Ramos (cell line): ENCODE data around the gene ACP7.

Experiments used
- in situ Hi-C: fragments of 300-500 bp; cut with MboI; formaldehyde crosslinking; loops from one replicate; pipeline ENCODE4 v1.14.3; 2022; ENCODE audit warnings: low sequenced_read_pairs; ENCODE audit not compliant: unreplicated experiment

The ACP7 gene

GRCh38 chr19:39145180-39145953 lies 61.2 kb downstream of the ACP7 start:
- in situ Hi-C loops: no loop called here

DNA sequence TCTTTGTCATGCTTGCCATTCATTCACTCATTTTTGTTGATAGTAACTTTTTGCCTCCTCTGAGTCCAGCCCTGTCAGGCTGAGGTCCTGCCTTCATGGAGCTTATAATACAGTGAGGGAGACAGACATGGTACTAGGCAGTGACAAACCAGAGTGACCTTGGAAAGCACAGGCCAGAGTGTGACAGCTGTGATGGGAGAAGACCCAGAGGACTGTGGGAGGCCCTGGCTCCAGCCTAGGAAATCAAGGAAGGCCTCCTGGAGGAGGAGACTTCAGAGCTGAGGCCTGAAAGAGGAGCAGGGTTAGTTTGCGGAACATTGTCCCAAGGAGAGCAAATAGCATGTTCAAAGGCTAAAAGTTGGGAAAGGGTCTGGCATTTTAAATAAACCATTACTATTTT lies 61.9 kb downstream of the ACP7 start:
- in situ Hi-C loops: no loop called here

GRCh38 chr19:39146686-39147450 lies 62.7 kb downstream of the ACP7 start:
- in situ Hi-C loops: no loop called here

- in situ Hi-C loops: no loop called here
Measured at GRCh38 chr19:39147480-39147879, 63.3 kb downstream of the ACP7 start.

DNA sequence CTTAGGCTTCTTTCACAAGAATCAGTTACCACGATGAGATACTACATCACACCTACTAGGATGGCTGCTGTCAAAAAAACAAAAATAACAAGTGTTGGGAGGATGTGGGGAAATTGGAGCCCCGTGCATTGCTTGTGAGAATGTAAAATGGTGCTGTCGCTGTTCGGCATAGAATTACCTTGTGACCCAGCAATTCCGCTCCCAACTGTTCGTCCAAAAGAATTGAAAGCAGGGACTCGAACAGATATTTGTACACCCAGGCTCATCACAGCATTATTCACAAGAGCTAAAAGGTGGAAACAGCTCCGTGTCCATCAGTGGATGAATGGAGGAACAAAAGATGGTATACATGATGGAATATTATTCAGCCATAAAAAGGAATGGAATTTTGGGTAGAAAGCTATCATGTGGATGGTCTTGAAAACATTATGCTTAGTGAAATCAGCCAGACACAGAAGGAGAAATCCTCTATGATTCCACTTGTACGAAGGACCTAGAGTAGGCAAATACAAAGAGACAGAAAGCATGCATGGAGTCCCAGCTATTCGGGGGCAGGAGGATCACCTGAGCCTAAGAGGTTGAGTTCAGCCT lies 64.9 kb downstream of the ACP7 start:
- in situ Hi-C loops: no loop called here

- in situ Hi-C loops: no loop called here
Measured at GRCh38 chr19:39150235-39150634, 66.1 kb downstream of the ACP7 start.

GRCh38 chr19:39150807-39151600 lies 66.8 kb downstream of the ACP7 start:
- in situ Hi-C loops: no loop called here

DNA sequence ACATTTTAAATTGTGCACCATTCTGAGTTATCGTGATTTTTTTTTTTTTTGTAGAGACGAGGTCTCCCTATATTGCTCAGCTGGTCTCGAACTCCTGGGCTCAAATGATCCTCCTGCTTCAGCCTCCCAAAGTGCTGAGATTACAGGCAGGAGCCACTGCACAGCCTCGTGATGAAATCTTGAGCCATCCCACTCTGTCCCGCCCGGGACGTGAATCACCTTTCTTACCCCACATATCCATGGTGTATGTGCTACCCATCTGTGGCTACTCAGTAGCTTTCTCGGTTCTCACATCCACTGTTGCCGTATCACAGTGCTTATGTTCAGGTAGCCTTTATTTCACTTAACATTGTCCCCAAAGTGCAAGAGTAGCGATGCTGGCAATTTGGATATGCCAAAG lies 67.9 kb downstream of the ACP7 start:
- in situ Hi-C loops: no loop called here

DNA sequence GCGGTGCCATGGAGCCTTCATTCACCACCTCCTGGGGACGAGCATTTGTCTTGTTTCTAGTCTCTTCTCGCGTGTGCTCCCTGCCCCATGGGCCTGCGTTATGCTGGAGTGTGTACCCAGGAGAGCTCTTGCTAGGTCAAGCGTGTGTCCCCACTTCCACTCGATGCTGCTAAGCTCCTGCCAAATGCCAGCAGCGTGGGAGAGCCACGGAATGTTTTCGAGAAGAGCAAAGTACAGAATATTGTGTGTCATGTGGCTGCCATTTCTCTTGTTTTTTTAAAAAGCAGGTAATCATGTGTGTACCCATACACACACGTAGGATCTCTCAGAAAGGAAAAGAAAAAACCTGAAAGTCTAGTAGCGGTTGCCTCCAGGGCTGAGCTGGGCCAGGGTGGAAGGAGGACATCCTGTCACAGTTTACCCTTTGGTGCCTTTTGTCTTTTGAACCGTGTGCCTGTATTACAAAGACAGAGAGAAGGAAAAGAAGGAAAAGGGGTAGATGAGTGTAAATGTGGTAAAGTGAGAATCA lies 70.0 kb downstream of the ACP7 start:
- in situ Hi-C loops: no loop called here

GRCh38 chr19:39154629-39155100 lies 70.5 kb downstream of the ACP7 start:
- in situ Hi-C loops: no loop called here

- in situ Hi-C loops: no loop called here
Measured at GRCh38 chr19:39155114-39155700, 71.0 kb downstream of the ACP7 start.

GRCh38 chr19:39155741-39156140 lies 71.6 kb downstream of the ACP7 start:
- in situ Hi-C loops: no loop called here

- in situ Hi-C loops: no loop called here
Measured at GRCh38 chr19:39156326-39157230, 72.4 kb downstream of the ACP7 start.

- in situ Hi-C loops: no loop called here
Measured at GRCh38 chr19:39157275-39157996, 73.3 kb downstream of the ACP7 start.

DNA sequence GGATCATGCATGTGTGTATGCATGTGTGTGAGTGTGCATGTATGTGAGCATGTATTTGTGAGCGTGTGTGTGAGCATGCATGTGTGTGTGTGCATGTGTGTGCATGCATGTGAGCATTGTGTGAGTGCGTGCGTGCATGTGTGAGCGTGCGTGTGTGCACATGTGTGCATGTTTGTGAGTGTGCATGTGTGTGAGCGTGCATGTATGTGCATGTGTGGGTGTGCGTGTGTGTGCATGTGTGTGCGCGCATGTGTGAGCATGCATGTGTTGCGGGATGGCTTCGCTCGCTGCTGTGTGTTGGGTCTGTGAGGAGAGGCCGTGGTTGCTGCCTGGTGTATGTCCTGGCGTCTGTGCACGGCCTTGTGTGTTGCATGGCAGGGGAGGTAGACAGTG lies 73.8 kb downstream of the ACP7 start:
- in situ Hi-C loops: no loop called here

- in situ Hi-C loops: no loop called here
Measured at GRCh38 chr19:39158646-39159260, 74.6 kb downstream of the ACP7 start.

DNA sequence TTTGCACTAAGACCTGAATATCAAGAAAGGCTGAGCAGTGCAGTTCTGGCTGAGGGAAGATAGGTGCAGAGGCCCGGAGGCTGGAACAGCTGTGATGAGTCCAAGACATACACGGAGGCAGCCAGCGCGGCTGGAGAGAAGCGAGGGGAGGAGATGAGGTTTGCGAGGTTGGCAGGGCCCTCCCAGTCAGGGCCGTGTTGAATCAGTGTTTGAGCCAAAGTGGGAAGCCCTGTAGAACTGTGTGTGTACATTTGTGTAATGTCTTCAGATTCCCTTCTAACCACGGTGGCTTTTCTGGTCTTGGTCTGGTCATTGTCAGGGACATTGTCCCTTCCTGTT lies 76.3 kb downstream of the ACP7 start:
- in situ Hi-C loops: no loop called here
